Measurements from ENCODE around the gene PRKAG2.
"Not testable (repeated sequence)": the region's sequence is repeated elsewhere in the genome, so short reads cannot be mapped to it uniquely, and the experiment has no call there.

PRKAG2 gene

DNA sequence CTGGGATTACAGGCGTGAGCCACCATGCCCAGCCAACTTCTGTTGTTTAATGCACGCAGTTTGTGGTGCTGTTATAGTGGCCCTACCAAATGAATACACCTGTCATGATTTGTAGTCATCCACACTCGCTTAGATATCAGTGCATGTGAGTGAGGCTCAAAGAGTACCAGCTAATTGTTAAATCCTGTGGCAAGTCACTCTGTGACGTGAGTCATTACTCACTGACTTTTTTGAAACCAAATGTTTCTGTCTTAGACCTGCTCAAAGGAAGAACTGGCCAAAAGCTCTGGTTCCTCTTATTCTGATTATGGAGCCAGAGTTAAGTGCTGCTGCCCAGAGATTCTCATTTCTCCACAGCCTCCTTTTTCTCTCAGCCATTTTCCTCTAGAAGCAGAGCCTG, 109.4 kb downstream of the PRKAG2 start:
- DNase-seq (ENCODE audit: low spot score): no peak

DNA sequence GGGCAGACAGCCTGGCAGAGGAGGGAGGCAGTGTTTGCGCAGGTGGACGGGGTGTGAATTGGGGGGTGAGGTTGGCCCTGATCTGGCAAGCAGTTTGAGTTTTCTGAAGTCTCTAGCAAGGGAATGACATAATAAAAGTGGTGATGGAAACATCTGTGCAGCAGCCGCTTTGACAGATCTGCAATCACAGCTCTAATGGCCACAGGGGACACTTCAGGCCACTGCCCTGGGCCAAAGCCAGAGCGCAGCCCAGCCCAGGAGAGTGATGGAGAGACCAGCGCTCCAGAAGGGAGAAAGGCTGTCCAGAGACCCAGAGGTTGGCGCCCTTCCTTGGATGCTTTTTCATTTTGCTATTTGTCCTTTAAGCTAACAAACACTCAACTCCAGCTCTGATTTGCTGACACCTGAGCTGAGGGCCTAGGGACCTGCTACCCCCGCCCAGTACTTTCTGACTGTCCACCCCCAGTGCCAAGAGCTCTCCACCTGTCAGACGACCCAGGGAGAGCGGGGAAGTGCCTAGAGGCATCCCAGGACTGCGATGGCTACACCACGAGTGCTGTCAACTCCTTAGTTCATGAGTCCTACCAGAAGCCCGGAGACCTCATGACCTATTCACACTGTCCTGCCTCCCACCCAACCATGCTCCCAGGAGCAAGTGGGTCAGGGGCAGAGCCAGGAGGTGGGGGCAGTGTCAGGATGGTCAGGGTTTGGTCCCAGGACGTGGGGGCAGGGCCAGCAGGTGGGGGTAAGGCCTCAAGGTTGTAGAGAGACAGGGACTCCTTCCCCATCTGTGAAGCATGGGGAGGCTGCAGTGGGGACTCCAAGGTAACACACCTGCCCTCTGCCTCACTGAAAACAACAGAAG, 112.6 kb downstream of the PRKAG2 start:
- DNase-seq (ENCODE audit: low spot score): no peak

DNA sequence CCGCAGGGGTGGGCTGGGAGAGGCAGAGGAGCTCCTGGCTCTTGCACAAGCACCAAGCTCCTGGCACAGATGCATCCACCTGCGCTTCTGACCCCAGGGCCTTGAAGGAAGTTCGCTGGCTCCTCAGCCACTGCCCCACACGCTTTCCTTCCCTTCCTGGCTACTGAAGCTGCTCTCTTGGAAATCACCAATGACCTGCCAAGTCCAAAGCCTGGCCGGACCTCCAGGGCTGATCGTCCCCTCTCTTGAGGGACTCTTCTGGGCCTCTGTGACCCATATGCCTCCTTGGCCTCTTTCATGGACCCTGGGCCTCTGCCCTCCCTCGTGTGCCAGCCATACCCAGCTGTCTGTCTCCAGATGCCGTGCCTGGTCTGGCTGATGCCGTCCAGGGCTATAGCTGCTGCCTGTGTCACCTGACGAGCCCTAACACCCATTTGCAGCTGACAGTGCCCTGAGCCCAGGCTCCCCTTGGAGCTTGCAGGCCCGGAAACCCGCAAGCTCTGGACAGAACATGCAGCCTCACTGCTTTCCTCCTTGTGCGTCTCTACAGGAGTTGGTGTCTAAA, 113.4 kb downstream of the PRKAG2 start:
- DNase-seq (ENCODE audit: low spot score): no peak

GRCh38 chr7:151762583-151763245, 114.2 kb downstream of the PRKAG2 start:
- DNase-seq (ENCODE audit: low spot score): no peak

- no peak for DNase-seq (ENCODE audit: low spot score)
These were observed 115.0 kb downstream of the PRKAG2 start for GRCh38 chr7:151761957-151762356.

DNA sequence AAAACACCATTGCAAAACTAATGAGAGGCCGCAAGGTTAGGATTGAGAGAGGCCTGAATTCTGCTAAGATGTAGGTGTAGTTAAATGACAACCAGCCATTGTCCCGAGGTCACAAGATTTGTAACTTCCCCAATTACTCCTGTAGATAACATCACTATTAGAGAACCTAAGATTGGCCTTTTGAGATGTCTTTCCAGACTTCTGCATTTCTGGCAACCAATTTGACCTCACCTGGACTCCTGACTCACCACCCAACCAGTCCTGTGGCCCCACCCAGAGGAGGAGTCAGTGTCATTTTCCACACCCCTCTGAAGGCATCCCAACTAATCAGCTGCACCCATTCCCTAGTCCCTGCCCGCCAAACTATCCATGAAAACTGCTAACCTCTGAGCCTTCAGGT, 115.7 kb downstream of the PRKAG2 start:
- no peak for DNase-seq (ENCODE audit: low spot score)

DNA sequence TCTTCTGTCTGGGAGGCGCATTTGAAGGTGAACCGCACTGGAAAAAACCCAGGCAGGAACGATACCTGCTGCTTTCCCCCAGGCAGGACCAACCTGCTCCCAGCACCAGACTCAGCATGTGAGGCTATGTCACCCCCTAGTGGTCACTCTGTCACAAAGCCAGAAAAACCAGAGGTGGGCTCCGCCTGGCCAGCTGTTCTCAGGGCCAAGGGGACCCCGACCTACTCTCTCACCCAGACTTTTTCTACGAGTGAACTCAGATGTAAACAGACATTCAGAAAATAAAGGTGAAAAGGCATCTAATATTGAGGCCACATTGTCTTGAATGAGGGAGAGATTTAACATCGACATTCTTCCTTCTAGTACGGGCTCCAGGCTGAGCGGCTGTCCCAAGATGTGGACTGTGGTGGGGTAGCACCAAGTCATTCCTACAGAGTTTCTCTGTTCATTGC, 117.3 kb downstream of the PRKAG2 start:
- peak; percentile 65 for DNase-seq (ENCODE audit: low spot score)

DNA sequence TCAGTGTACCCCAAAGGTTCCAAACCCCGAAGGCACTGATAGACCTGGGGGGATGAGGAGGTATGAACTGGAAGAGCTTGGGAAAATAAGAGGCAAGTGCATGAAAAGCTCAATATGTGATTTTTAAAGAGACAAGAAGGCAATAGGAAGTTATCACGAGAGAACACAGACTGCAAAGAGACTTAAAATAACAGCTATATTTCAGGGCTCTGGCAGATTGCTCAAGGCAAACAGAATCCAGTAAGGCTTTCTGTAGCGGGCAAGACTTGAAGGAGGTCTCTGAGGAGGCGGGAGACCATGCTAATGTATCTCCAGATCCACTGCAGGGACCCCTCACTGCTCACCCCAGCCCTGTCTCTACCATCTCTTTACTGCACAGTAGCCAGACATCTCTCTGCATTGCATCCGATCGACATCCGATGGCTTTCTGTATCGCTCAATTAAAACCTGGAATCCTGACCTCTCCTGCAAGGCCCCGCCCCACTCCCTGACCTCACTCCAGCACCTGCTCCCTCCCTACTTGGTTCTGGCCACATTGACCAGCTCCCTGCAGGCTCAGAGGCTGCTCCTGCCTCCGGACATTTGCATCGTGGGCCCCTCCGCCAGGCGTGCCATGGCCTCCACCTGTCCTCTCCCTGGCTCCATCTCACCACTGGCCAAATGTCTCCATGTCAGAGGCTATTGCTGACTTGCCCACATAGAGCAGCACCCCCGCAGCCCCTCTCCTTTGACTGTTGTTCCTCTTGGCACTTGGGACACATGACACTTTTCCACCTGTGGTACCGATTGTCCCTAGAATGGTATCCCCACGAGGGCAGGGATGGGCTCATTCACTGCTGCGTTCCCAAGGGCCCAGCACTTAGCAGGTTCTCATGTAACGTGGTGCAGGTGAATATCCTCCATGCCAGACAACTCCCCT, 118.0 kb downstream of the PRKAG2 start:
- no peak for DNase-seq (ENCODE audit: low spot score)

- DNase-seq (ENCODE audit: low spot score): no peak
These were observed 119.6 kb downstream of the PRKAG2 start for GRCh38 chr7:151757274-151757673.

DNA sequence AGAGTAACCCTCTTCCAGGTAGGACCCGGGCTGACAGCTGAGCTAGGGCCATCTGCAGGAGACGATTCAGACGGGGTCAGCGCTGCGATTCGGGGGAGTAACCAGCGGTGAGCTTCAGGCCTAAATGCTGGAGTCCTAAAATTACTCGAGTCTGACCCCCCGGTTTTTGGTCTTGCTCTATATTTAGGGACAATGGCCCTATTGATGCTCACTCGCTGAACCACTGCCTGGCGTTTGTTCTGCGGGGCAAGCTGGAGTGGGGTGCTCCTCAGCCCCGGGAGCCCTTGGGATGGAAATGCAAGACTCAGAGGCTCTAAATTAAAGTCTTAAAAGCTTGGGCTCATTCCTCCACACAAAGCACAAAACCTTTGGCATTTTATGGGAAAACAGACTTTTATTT, 120.0 kb downstream of the PRKAG2 start:
- DNase-seq (ENCODE audit: low spot score): no peak

GRCh38 chr7:151756076-151756731, 120.7 kb downstream of the PRKAG2 start:
- peak; percentile 85 for DNase-seq (ENCODE audit: low spot score)

GRCh38 chr7:151755131-151755801, 121.6 kb downstream of the PRKAG2 start:
- no peak for DNase-seq (ENCODE audit: low spot score)

DNA sequence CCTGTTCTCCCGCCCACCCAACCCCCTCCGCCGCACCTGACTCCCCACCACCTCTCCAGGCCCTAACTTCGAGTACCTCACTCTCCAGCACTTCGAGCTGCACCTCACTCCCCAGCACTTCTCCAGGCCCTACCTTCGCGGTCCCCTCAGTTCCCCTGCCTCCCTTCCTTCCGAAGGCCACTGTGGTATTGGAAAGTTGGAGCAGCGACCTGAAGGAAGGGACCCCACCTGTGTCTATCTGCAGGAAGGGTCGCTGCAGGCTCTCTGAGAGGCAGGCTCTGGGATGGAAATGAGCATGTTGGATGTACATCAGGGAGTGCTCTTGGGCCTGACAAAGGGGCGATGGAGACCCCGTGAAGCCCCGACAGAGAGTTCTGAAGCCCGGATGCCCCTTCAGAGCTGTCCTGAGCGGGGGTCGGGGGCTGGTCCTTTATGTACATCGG, 122.2 kb downstream of the PRKAG2 start:
- DNase-seq (ENCODE audit: low spot score): no peak

DNA sequence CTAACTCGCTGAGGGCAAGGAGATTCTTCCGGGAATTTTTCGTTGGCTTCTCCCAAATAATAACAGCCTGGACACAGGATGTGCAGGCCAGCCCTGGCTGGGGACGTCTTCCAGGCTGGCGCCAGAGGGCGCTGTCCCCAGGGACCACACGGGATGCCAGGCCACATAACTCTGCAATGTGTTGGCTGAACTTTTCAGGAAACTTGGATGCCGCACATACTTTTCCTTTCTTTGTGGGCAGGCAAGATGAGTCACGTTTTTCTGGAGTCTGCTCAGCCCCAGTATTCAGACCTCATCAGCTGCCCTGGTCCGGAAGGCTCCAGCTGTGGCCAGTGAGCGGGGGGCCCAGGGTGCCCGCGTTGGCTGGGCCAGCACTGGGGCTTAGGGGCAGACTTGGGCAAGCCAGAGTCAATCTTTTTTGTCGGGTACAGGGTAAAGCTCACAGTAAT, 122.7 kb downstream of the PRKAG2 start:
- DNase-seq (ENCODE audit: low spot score): peak; percentile 100

- no peak for DNase-seq (ENCODE audit: low spot score)
These were observed 123.9 kb downstream of the PRKAG2 start for GRCh38 chr7:151752816-151753595.

GRCh38 chr7:151752037-151752436, 124.9 kb downstream of the PRKAG2 start:
- no peak for DNase-seq (ENCODE audit: low spot score)

GRCh38 chr7:151748733-151749132, 128.2 kb downstream of the PRKAG2 start:
- DNase-seq (ENCODE audit: low spot score): no peak

DNA sequence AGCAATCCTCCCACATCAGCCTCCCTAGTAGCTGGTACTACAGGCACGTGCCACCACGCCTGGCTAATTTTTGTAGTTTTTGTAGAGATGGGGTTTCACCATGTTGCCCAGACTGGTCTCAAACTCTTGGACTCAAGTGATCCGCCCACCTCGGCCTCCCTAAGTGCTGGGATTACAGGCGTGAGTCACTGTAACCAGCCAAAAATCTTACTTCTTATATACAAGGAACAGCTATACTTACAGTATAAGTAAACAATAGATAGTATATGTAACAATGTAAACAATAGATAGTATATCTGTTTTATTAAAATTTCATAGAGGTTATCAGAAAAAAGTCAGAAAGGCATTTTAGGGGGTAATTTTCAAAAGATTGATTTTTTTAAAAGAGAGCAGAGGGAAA, 128.9 kb downstream of the PRKAG2 start:
- not testable (repeated sequence) for DNase-seq (ENCODE audit: low spot score)

GRCh38 chr7:151745706-151746105, 131.2 kb downstream of the PRKAG2 start:
- no peak for DNase-seq (ENCODE audit: low spot score)

Data from RKO (cell line).